ENCODE measurements around the gene RPTOR. TPM values are rescaled to one million over a fixed set of nuclear protein-coding genes. Genes with fewer than 3 reads are reported as not detected.
A peak's percentile ranks its signal among the peaks of the same experiment; 100 is the strongest.

Gene RPTOR
- total RNA-seq, 2 experiments from 2014 or later, result 45.3 to 49.1 TPM

GRCh38 chr17:80822021-80822699, 277.5 kb downstream of the RPTOR start:
- ChIA-PET POLR2A (no interaction called here), CTCF (interaction anchor here (1.7 to 2.0 kb wide), 2 partner anchors 10 to 77 kb away, joined by 5 to 6 read pairs; no protein-coding TSS in a partner anchor)
- no peak overlapping the region for H3K4me3 Mint-ChIP-seq
- no peak for DNase-seq
- no peaks in the 10 kb centered on the region for H3K27me3 Mint-ChIP-seq
- peaks cover 17% of the 10 kb centered on the region for H3K36me3 Mint-ChIP-seq (ENCODE audit: low read depth)
- intact Hi-C loops (cut with micrococcal nuclease), result no loop called here
- no peak for TF ChIP-seq CTCF (IDR thresholded peaks at IDR 0.05)
- no peak overlapping the region for H3K27ac Mint-ChIP-seq
- no peaks in the 10 kb centered on the region for H3K9me3 Mint-ChIP-seq
- H3K4me1 Mint-ChIP-seq (ENCODE audit: low read depth), result peaks cover 35% of the 10 kb centered on the region
- ATAC-seq, result no peak

- Mint-ChIP-seq H3K36me3 (ENCODE audit: low read depth) (peaks cover 14% of the 10 kb centered on the region), H3K27me3 (no peaks in the 10 kb centered on the region), H3K9me3 (no peaks in the 10 kb centered on the region), H3K27ac (peak overlapping the region; percentile 35), H3K4me1 (ENCODE audit: low read depth) (peaks cover 33% of the 10 kb centered on the region), H3K4me3 (no peak overlapping the region)
- POLR2A ChIA-PET, result interaction anchor here (1.0 kb wide), 1 partner anchor 18 kb away, joined by 3 read pairs; no protein-coding TSS in a partner anchor
- intact Hi-C loops (cut with micrococcal nuclease), result no loop called here
- ATAC-seq, result no peak
- DNase-seq, result no peak
- no peak for TF ChIP-seq CTCF (IDR thresholded peaks at IDR 0.05)
- CTCF ChIA-PET, result no interaction called here
These were observed 278.2 kb downstream of the RPTOR start for GRCh38 chr17:80822700-80823410.

- Mint-ChIP-seq H3K27me3 (no peaks in the 10 kb centered on the region), H3K36me3 (ENCODE audit: low read depth) (peaks cover 12% of the 10 kb centered on the region), H3K27ac (no peak overlapping the region), H3K4me3 (no peak overlapping the region), H3K4me1 (ENCODE audit: low read depth) (peaks cover 16% of the 10 kb centered on the region), H3K9me3 (no peaks in the 10 kb centered on the region)
- DNase-seq (no peak), ATAC-seq (no peak)
- ChIA-PET POLR2A (no interaction called here), CTCF (interaction anchor here (1.4 kb wide), 1 partner anchor 26 kb away, joined by 3 read pairs; no protein-coding TSS in a partner anchor)
- TF ChIP-seq CTCF (IDR thresholded peaks at IDR 0.05), result no peak
- intact Hi-C loops (cut with micrococcal nuclease), result no loop called here
These were observed 280.2 kb downstream of the RPTOR start for GRCh38 chr17:80824549-80825470.

- no peak for TF ChIP-seq CTCF (IDR thresholded peaks at IDR 0.05)
- peaks cover 14% of the 10 kb centered on the region for H3K4me1 Mint-ChIP-seq (ENCODE audit: low read depth)
- DNase-seq (no peak), ATAC-seq (no peak)
- H3K4me3 Mint-ChIP-seq, result no peak overlapping the region
- H3K36me3 Mint-ChIP-seq (ENCODE audit: low read depth), result peaks cover 12% of the 10 kb centered on the region
- CTCF ChIA-PET, result interaction anchor here (1.4 kb wide), 1 partner anchor 25 kb away, joined by 3 read pairs; no protein-coding TSS in a partner anchor
- intact Hi-C loops (cut with micrococcal nuclease), result no loop called here
- POLR2A ChIA-PET, result interaction anchor here (1.1 kb wide), 1 partner anchor 15 kb away, joined by 3 read pairs; no protein-coding TSS in a partner anchor
- H3K27ac Mint-ChIP-seq, result no peak overlapping the region
- H3K27me3 Mint-ChIP-seq, result no peaks in the 10 kb centered on the region
- H3K9me3 Mint-ChIP-seq, result no peaks in the 10 kb centered on the region
These were observed 281.1 kb downstream of the RPTOR start for GRCh38 chr17:80825471-80826345.

Data from activated CD8-positive, alpha-beta T cell treated with anti-CD3 and anti-CD28 coated beads for 36 hours (primary cell).